ENCODE data around the gene PRRX2. TPM values are rescaled to one million over a fixed set of nuclear protein-coding genes. Genes with fewer than 3 reads are reported as not detected.
A peak's percentile ranks its signal among the peaks of the same experiment; 100 is the strongest.
"Not testable (repeated sequence)": the region's sequence is repeated elsewhere in the genome, so short reads cannot be mapped to it uniquely, and the experiment has no call there.

Gene PRRX2
- total RNA-seq, 2 donors from 2014 or later, result not detected

DNA sequence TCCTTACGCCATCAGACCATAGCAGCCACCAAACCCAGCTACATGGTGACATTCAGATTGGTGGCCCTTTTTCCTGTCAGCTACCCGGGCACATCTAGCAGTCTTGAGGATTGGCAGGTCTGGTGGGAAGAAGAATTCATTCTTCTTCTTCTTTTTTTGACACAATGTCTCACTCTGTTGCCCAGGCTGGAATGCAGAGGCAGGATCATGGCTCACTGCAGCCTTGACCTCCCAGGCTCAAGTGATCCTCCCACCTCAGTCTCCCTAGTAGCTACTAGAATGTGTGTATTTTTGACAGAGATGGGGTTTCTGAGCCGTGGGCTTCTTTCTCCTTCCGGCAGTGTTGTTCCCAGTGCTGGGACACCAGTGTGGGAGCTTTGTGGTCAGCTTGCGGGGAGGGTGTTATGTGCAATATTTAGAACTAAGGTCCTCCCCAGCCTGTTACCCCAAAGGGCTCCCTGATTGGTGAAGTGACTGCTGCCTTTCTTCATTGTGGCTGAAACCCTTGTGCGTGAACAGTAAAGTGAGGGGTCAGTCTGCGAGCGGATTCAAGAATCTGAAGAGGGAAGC lies 36.1 kb upstream of the PRRX2 start:
- Mint-ChIP-seq H3K27ac (peak overlapping the region; percentile 86), H3K4me3 (no peak overlapping the region), H3K4me1 (peaks cover 42% of the 10 kb centered on the region), H3K27me3 (no peaks in the 10 kb centered on the region), H3K36me3 (ENCODE audit: low read depth) (peaks cover 3% of the 10 kb centered on the region)
- ATAC-seq (no peak), DNase-seq (no peak)
- H3K9me3 ChIP-seq (ENCODE audit: control insufficient read depth, low read length, poor library complexity, severe bottlenecking), result no peaks in the 10 kb centered on the region

- no peak for DNase-seq
- Mint-ChIP-seq H3K4me1 (peaks cover 36% of the 10 kb centered on the region), H3K4me3 (no peak overlapping the region), H3K36me3 (ENCODE audit: low read depth) (peaks cover 3% of the 10 kb centered on the region), H3K27me3 (no peaks in the 10 kb centered on the region), H3K27ac (peak overlapping the region; percentile 86)
- H3K9me3 ChIP-seq (ENCODE audit: control insufficient read depth, low read length, poor library complexity, severe bottlenecking), result no peaks in the 10 kb centered on the region
- ATAC-seq, result no peak
Measured at GRCh38 chr9:129630967-129631673, 34.3 kb upstream of the PRRX2 start.

DNA sequence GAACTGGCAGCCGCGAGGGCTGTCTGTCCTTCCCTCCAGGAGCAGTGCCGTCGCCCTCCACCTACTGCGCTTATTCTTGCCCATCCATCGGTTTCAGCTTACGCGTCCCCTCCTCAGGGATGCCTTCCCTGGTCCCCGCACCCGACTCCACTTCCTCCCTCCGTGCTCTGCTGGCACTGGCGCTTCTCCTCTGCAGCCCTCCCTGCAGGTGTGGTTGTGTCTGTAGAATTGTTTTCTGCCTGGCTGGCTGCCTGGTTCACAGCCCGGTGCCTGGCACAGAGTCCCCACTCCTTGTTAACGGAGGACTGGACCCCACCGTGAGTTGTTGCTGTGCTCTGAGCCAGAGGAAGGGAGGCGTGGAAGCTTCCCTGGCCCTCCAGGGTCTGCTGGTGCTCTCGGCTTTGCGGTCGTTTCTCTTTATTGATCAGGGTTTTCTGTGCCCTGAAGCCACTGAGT lies 33.7 kb upstream of the PRRX2 start:
- Mint-ChIP-seq H3K4me3 (no peak overlapping the region), H3K27ac (peak overlapping the region; percentile 86), H3K27me3 (no peaks in the 10 kb centered on the region), H3K36me3 (ENCODE audit: low read depth) (peaks cover 3% of the 10 kb centered on the region), H3K4me1 (peaks cover 34% of the 10 kb centered on the region)
- ATAC-seq (no peak), DNase-seq (no peak)
- H3K9me3 ChIP-seq (ENCODE audit: control insufficient read depth, low read length, poor library complexity, severe bottlenecking), result no peaks in the 10 kb centered on the region

GRCh38 chr9:129632460-129632859 lies 33.0 kb upstream of the PRRX2 start:
- peak overlapping the region; percentile 16 for H3K27ac Mint-ChIP-seq

DNA sequence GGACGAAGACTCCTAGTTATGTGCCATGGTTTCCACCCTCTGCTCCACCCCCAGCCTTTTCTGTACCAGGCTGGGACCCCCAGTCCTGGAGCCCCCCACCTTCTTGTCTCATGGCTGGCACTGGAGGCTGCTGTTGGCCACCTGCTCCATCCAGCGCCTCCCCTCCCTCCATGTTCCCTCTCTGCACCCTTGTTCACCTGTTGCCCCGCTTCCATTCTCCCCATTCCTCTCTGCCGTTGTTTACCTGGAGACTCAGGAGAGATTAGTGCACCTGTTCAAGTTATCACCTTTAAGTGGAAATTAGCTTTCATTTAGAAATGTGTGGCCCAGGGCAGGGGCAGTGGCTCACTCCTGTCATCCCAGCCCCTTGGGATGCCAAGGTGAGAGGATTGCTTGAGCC lies 32.2 kb upstream of the PRRX2 start:
- no peaks in the 10 kb centered on the region for H3K27me3 Mint-ChIP-seq
- DNase-seq (no peak), ATAC-seq (no peak)
- H3K4me3 Mint-ChIP-seq, result no peak overlapping the region
- H3K9me3 ChIP-seq (ENCODE audit: control insufficient read depth, low read length, poor library complexity, severe bottlenecking), result no peaks in the 10 kb centered on the region
- H3K36me3 Mint-ChIP-seq (ENCODE audit: low read depth), result peaks cover 2% of the 10 kb centered on the region
- H3K4me1 Mint-ChIP-seq, result peaks cover 30% of the 10 kb centered on the region
- H3K27ac Mint-ChIP-seq, result no peak overlapping the region

More at GRCh38 chr9:129632460-129632859, 33.0 kb upstream of the PRRX2 start:
- H3K4me3 Mint-ChIP-seq, result no peak overlapping the region
- peaks cover 28% of the 10 kb centered on the region for H3K4me1 Mint-ChIP-seq
- DNase-seq, result no peak
- peaks cover 3% of the 10 kb centered on the region for H3K36me3 Mint-ChIP-seq (ENCODE audit: low read depth)
- H3K27me3 Mint-ChIP-seq, result no peaks in the 10 kb centered on the region
- no peak for ATAC-seq
- no peaks in the 10 kb centered on the region for H3K9me3 ChIP-seq (ENCODE audit: control insufficient read depth, low read length, poor library complexity, severe bottlenecking)

DNA sequence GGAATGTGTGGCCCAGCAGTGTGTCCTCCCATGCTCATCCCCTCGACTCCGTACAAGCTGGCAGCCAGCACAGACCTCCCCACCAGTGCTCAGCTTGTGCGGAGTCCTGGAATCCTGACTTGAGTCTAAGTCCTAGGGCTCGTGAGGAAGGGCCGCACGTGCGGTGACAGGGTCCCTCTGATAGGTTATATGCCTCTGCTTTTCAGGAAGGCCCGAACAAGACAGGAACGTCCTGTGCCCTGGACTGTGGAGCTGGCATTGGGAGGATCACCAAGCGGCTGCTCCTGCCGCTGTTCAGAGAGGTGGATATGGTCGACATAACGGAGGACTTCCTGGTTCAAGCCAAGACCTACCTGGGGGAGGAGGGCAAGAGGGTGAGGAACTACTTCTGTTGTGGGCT lies 31.6 kb upstream of the PRRX2 start:
- no peak overlapping the region for H3K4me3 Mint-ChIP-seq
- DNase-seq, result no peak
- no peaks in the 10 kb centered on the region for H3K27me3 Mint-ChIP-seq
- no peaks in the 10 kb centered on the region for H3K9me3 ChIP-seq (ENCODE audit: control insufficient read depth, low read length, poor library complexity, severe bottlenecking)
- peaks cover 5% of the 10 kb centered on the region for H3K36me3 Mint-ChIP-seq (ENCODE audit: low read depth)
- H3K27ac Mint-ChIP-seq, result no peak overlapping the region
- peaks cover 28% of the 10 kb centered on the region for H3K4me1 Mint-ChIP-seq
- ATAC-seq, result no peak

DNA sequence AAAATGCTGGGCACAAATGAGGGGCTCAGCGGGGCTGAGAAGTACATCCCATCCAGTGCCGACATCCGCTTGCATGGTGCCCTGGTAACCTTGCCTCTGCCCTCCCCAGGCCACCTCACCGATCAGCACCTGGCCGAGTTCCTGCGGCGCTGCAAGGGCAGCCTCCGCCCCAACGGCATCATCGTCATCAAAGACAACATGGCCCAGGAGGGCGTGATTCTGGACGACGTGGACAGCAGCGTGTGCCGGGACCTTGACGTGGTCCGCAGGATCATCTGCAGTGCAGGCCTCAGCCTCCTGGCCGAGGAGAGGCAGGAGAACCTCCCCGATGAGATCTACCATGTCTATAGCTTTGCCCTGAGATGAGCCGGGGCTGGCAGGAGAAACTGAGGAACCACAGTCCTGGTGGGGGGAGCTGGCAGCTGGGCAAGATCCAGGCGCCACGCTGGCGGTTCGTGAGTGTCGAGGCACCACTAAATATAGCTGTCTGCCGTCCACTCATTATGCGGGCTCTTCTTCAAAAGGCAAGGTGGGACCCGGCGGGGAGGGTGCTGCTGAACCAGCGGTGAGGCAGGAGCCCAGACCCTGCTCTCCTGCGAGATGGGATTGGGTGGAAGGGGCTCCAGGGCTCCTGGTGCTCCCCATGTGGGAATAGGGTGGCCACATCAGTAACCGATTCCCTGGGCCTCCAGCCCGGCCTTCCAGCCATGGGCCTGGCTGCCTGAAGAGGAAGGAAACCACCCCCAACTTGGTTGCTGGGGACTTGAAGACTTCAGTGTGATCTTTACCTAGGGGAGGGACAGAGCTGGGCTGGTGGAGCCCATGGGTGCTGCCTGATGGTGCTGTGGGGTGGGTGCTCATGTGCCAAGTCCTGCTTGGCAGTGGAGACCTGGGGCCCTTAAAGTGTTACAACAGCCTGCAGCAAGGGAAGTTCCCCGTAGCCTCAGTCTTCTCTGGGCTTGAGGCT lies 30.1 kb upstream of the PRRX2 start:
- no peaks in the 10 kb centered on the region for H3K9me3 ChIP-seq (ENCODE audit: control insufficient read depth, low read length, poor library complexity, severe bottlenecking)
- DNase-seq (no peak), ATAC-seq (no peak)
- peak overlapping the region; percentile 77 for H3K27ac Mint-ChIP-seq
- H3K4me3 Mint-ChIP-seq, result no peak overlapping the region
- H3K36me3 Mint-ChIP-seq (ENCODE audit: low read depth), result peaks cover 5% of the 10 kb centered on the region
- no peaks in the 10 kb centered on the region for H3K27me3 Mint-ChIP-seq
- peaks cover 24% of the 10 kb centered on the region for H3K4me1 Mint-ChIP-seq

DNA sequence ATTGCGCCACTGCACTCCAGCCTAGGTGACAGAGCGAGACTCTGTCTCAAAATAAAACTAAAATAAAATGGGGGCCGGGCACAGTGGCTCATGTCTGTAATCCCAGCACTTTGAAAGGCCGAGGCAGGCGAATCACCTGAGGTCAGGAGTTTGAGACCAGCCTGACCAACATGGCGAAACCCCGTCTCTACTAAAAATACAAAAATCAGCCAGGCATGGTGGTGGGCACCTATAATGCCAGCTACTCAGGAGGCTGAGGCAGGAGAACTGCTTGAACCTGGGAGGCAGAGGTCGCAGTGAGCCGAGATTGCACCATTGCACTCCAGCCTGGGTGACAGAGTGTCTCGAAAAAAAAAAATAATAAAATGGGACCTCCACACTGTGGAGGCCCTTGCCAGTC lies 29.1 kb upstream of the PRRX2 start:
- not testable (repeated sequence) for H3K4me3 Mint-ChIP-seq; DNase-seq; H3K36me3 Mint-ChIP-seq (ENCODE audit: low read depth); H3K27me3 Mint-ChIP-seq; H3K9me3 ChIP-seq (ENCODE audit: control insufficient read depth, low read length, poor library complexity, severe bottlenecking); ATAC-seq
- Mint-ChIP-seq H3K4me1 (peaks cover 20% of the 10 kb centered on the region), H3K27ac (peak overlapping the region; percentile 77)

- no peaks in the 10 kb centered on the region for H3K27me3 Mint-ChIP-seq
- ATAC-seq (no peak), DNase-seq (no peak)
- H3K36me3 Mint-ChIP-seq (ENCODE audit: low read depth), result peaks cover 5% of the 10 kb centered on the region
- H3K9me3 ChIP-seq (ENCODE audit: control insufficient read depth, low read length, poor library complexity, severe bottlenecking), result no peaks in the 10 kb centered on the region
- peak overlapping the region; percentile 59 for H3K27ac Mint-ChIP-seq
- H3K4me1 Mint-ChIP-seq, result peaks cover 17% of the 10 kb centered on the region
- no peak overlapping the region for H3K4me3 Mint-ChIP-seq
Measured at GRCh38 chr9:129637102-129637501, 28.3 kb upstream of the PRRX2 start.

DNA sequence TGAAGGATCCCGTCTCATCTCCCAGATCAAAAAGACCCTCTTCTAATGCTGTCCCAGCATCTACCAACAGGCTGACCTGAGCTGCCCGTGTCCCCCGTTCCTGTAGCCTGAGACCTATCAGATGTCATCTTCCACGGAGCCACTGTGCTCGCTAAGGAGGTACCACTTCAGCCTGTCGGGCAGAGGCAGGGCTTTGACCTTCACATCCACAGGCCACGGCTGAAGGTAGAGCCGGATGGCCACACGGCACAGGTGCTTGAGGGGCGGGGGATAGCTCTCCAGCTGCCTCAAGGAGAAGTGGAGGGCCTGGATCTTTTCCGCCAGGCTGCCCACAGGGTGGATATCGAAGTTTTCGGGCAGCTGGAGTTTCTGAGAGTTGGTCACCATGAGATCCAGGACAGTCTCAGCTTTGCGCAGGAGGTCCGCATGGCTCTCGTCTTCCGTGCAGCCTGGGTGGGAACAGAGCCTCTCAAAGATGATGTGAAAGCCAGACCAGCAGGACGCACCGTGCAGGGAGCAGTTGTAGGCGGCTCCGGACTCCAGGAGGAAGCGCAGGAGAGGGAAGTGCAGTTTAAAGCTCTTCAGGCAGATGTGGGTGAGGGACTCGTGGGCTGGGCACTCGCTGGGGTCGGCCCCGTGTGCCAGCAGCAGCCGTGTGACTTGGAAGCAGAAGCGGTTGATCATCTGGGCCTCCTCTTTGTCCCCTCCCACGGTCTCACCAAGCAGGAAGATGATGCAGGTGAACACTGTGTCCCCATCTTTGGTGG lies 27.6 kb upstream of the PRRX2 start:
- peaks cover 5% of the 10 kb centered on the region for H3K36me3 Mint-ChIP-seq (ENCODE audit: low read depth)
- H3K4me3 Mint-ChIP-seq, result peak overlapping the region; percentile 39
- H3K27ac Mint-ChIP-seq, result peak overlapping the region; percentile 59
- no peaks in the 10 kb centered on the region for H3K9me3 ChIP-seq (ENCODE audit: control insufficient read depth, low read length, poor library complexity, severe bottlenecking)
- ATAC-seq (no peak), DNase-seq (no peak)
- no peaks in the 10 kb centered on the region for H3K27me3 Mint-ChIP-seq
- peaks cover 20% of the 10 kb centered on the region for H3K4me1 Mint-ChIP-seq

- no peak for DNase-seq
- Mint-ChIP-seq H3K4me1 (peaks cover 20% of the 10 kb centered on the region), H3K27ac (no peak overlapping the region), H3K27me3 (no peaks in the 10 kb centered on the region), H3K4me3 (no peak overlapping the region), H3K36me3 (ENCODE audit: low read depth) (peaks cover 5% of the 10 kb centered on the region)
- no peaks in the 10 kb centered on the region for H3K9me3 ChIP-seq (ENCODE audit: control insufficient read depth, low read length, poor library complexity, severe bottlenecking)
- ATAC-seq, result no peak
Measured at GRCh38 chr9:129639034-129639630, 26.3 kb upstream of the PRRX2 start.

DNA sequence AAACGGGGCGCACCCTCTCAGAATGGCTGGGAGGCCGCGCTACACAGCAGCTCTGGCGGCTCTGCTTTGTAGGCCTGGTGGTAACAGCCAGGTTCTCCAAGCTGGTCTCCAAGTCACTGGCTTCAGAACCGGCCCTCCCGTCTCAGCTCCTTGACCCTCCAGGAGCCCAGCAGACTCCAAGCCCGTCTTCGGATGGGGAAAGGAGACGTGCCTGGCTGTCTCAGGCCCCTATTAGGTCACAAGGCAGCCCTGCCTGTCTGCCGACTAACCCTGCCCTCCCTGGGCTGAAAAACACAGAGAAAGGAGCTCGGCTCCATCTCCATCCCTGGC lies 25.7 kb upstream of the PRRX2 start:
- Mint-ChIP-seq H3K4me3 (no peak overlapping the region), H3K27me3 (no peaks in the 10 kb centered on the region), H3K36me3 (ENCODE audit: low read depth) (peaks cover 5% of the 10 kb centered on the region), H3K27ac (peak overlapping the region; percentile 93), H3K4me1 (peaks cover 20% of the 10 kb centered on the region)
- ATAC-seq (no peak), DNase-seq (no peak)
- H3K9me3 ChIP-seq (ENCODE audit: control insufficient read depth, low read length, poor library complexity, severe bottlenecking), result no peaks in the 10 kb centered on the region
